ENCODE results near the gene ARL6.
A peak's percentile ranks its signal among the peaks of the same experiment; 100 is the strongest.

The ARL6 gene

GRCh38 chr3:97821774-97822358 lies 57.3 kb downstream of the ARL6 start, which contains the start of gene CRYBG3 (continued):
- TF ChIP-seq ZBTB26 (tag by site-specific recombination; optimal IDR thresholded peaks at IDR 0.05) (peak; percentile 71), ZIC2 (tag by site-specific recombination; IDR thresholded peaks at IDR 0.05) (peak; percentile 24; the same call in 1 of the 2 replicates), ZNF140 (tag by site-specific recombination; IDR thresholded peaks at IDR 0.05) (no peak), ZNF274 (IDR thresholded peaks at IDR 0.05; ENCODE audit: low read length) (no peak), ZNF274 (tag by site-specific recombination; IDR thresholded peaks at IDR 0.05; ENCODE audit: borderline replicate concordance) (no peak), KLF17 (tag by site-specific recombination; IDR thresholded peaks at IDR 0.05) (no peak), ZNF768 (tag by site-specific recombination; IDR thresholded peaks at IDR 0.05) (no peak), ATF2 (tag by site-specific recombination; IDR thresholded peaks at IDR 0.05; ENCODE audit: low read depth) (no peak), ZNF2 (tag by site-specific recombination; IDR thresholded peaks at IDR 0.05) (no peak), PBX3 (CRISPR knock-in tag; IDR thresholded peaks at IDR 0.05) (peak; percentile 73; the same call in 1 of the 2 replicates), ZNF114 (tag by site-specific recombination; IDR thresholded peaks at IDR 0.05) (no peak), ZBTB1 (tag by site-specific recombination; IDR thresholded peaks at IDR 0.05) (no peak), SP2 (tag by site-specific recombination; IDR thresholded peaks at IDR 0.05) (peak; percentile 42), ZNF488 (tag by site-specific recombination; IDR thresholded peaks at IDR 0.05) (no peak), ZNF549 (tag by site-specific recombination; IDR thresholded peaks at IDR 0.05) (no peak), ZNF302 (tag by site-specific recombination; IDR thresholded peaks at IDR 0.05; ENCODE audit: low read depth) (no peak), ZNF449 (tag by site-specific recombination; IDR thresholded peaks at IDR 0.05) (peak; percentile 95), ZNF626 (tag by site-specific recombination; IDR thresholded peaks at IDR 0.05) (no peak), PRDM2 (tag by site-specific recombination; IDR thresholded peaks at IDR 0.05; ENCODE audit: borderline replicate concordance) (no peak), ZNF585B (tag by site-specific recombination; IDR thresholded peaks at IDR 0.05) (no peak), ZNF266 (tag by site-specific recombination; IDR thresholded peaks at IDR 0.05; ENCODE audit: low read depth) (no peak), ZNF561 (tag by site-specific recombination; IDR thresholded peaks at IDR 0.05; ENCODE audit: borderline replicate concordance) (peak; percentile 39; the same call in 1 of the 2 replicates), HIC1 (tag by site-specific recombination; IDR thresholded peaks at IDR 0.05) (no peak), ZNF155 (tag by site-specific recombination; IDR thresholded peaks at IDR 0.05) (no peak)

Measured in HEK293 (cell line).